Tibial nerve (tissue), 4 donors: ENCODE measurements around the gene KDM8. TPM values are rescaled to one million over a fixed set of nuclear protein-coding genes. Genes with fewer than 3 reads are reported as not detected.
A peak's percentile ranks its signal among the peaks of the same experiment; 100 is the strongest.

Source experiments
- DNase-seq, 2 donors: peaks; one replicate each; pipeline ENCODE4 v3.0.0-alpha.2; 2019; ENCODE audit warnings: low spot score in 2 of 2
- H3K27ac ChIP-seq, 4 donors: fragments of 200-600 bp; sonication (generic) in 3 of 4; one replicate each; pipeline ENCODE4 v1.5.1; 2017 to 2019; ENCODE audit warnings: mild to moderate bottlenecking in 1 of 4
- H3K27me3 ChIP-seq, 2 donors: fragments of 200-600 bp; sonication (generic) in 1 of 2; one replicate each; pipeline versions ENCODE4 v1.5.1 to v1.6.0; 2017 to 2019
- H3K36me3 ChIP-seq, 3 donors: fragments of 200-600 bp; sonication (generic); one replicate each; pipeline ENCODE4 v1.5.1; 2018 to 2019
- H3K4me1 ChIP-seq, 4 donors: fragments of 200-600 bp; sonication (generic) in 3 of 4; one replicate each; pipeline ENCODE4 v1.5.1; 2017 to 2019
- H3K4me3 ChIP-seq, 4 donors: fragments of 200-600 bp; sonication (generic) in 3 of 4; one replicate each; pipeline ENCODE4 v1.5.1; 2017 to 2019; ENCODE audit warnings: mild to moderate bottlenecking in 1 of 4, moderate library complexity in 1 of 4
- H3K9me3 ChIP-seq, 4 donors: fragments of 200-600 bp; sonication (generic) in 3 of 4; one replicate each; pipeline ENCODE4 v1.5.1; 2017 to 2019
- EP300 ChIP-seq, 2 donors: sonication (generic); formaldehyde crosslinking; IDR thresholded peaks; one replicate each; pipeline ENCODE4 v1.6.1; 2017; ENCODE audit warnings: antibody characterized with exemption in 2 of 2, mild to moderate bottlenecking in 1 of 2
- POLR2A ChIP-seq, 2 donors: fragments of 450-650 bp; IDR thresholded peaks; one replicate each; pipeline ENCODE4 v1.6.1; 2017; ENCODE audit warnings: antibody characterized with exemption in 2 of 2, mild to moderate bottlenecking in 2 of 2, moderate library complexity in 2 of 2
- WGBS, 2 donors: methylation state at CpG; one replicate each; pipeline ENCODE4 v1.1.5; 2018; 5-methylcytosine and 5-hydroxymethylcytosine counted together
- total RNA-seq, 4 donors: library from RNA; depleted of rRNA; stranded (reverse); fragments of >200 nt; gene quantifications; one replicate each; pipeline ENCODE4 v1.1.0, GENCODE V29; 2016
- TF ChIP-seq, protein P1 (sequence below), 5 experiments: fragments of 200-600 bp in 3 of 5; fragments of 450-650 bp in 2 of 5; sonication (generic) in 3 of 5; IDR thresholded peaks; one replicate each; pipeline ENCODE4 v1.5.1; 2016 to 2019; ENCODE audit warnings: antibody characterized with exemption in 5 of 5, mild to moderate bottlenecking in 3 of 5, moderate library complexity in 2 of 5

Gene KDM8
- total RNA-seq, 4 donors from 2014 or later, result 2.3 to 7.6 (median 4.8) TPM

DNA sequence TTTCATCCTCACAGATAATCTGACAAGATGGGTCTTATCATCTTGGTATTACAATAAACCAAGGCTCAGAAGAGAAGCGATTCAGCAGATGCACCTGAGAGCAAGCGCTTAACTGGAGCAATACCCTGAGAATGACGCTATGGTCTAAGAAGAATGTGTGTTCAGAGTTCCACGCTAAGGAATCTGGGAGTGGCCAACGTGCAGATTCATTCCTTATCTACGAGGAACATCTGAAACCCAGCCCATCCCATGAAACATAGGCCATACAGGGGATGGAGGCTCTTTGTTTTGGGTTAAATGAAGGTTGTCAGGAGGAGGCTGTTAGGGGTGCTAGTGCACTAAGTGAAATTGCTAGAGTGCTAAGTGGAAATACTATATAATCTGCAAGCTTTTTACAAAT, 28.5 kb upstream of the KDM8 start:
- no peak for DNase-seq
- Histone ChIP-seq H3K36me3 (no peaks in the 10 kb centered on the region), H3K4me1 (peaks cover 0 to 9% (median 3%) of the 10 kb centered on the region in 4 donors), H3K4me3 (no peak overlapping the region), H3K9me3 (peaks cover 0 to 9% (median 0%) of the 10 kb centered on the region in 4 donors), H3K27me3 (no peaks in the 10 kb centered on the region), H3K27ac (no peak overlapping the region)
- TF ChIP-seq, protein P1, sequence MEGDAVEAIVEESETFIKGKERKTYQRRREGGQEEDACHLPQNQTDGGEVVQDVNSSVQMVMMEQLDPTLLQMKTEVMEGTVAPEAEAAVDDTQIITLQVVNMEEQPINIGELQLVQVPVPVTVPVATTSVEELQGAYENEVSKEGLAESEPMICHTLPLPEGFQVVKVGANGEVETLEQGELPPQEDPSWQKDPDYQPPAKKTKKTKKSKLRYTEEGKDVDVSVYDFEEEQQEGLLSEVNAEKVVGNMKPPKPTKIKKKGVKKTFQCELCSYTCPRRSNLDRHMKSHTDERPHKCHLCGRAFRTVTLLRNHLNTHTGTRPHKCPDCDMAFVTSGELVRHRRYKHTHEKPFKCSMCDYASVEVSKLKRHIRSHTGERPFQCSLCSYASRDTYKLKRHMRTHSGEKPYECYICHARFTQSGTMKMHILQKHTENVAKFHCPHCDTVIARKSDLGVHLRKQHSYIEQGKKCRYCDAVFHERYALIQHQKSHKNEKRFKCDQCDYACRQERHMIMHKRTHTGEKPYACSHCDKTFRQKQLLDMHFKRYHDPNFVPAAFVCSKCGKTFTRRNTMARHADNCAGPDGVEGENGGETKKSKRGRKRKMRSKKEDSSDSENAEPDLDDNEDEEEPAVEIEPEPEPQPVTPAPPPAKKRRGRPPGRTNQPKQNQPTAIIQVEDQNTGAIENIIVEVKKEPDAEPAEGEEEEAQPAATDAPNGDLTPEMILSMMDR (IDR thresholded peaks at IDR 0.05), result no peak
- TF ChIP-seq EP300 (IDR thresholded peaks at IDR 0.05), result no peak
- TF ChIP-seq POLR2A (IDR thresholded peaks at IDR 0.05), result no peak
- WGBS, 2 donors, result 61% methylated on average over 6 of the region's 6 CpGs

GRCh38 chr16:27175888-27176287, 27.4 kb upstream of the KDM8 start:
- Histone ChIP-seq H3K27me3 (no peaks in the 10 kb centered on the region), H3K27ac (no peak overlapping the region)

GRCh38 chr16:27177031-27177774, 26.1 kb upstream of the KDM8 start:
- Histone ChIP-seq H3K36me3 (no peaks in the 10 kb centered on the region), H3K27ac (no peak overlapping the region), H3K4me1 (peaks cover 0 to 9% (median 3%) of the 10 kb centered on the region in 4 donors), H3K4me3 (no peak overlapping the region), H3K9me3 (peaks cover 0 to 13% (median 0%) of the 10 kb centered on the region in 4 donors), H3K27me3 (no peaks in the 10 kb centered on the region)
- no peak for DNase-seq
- 82 to 86% methylated on average over 13 of the region's 13 CpGs for WGBS, 2 donors
- no peak for TF ChIP-seq POLR2A (IDR thresholded peaks at IDR 0.05)

More at GRCh38 chr16:27175888-27176287, 27.4 kb upstream of the KDM8 start:
- Histone ChIP-seq H3K9me3 (peaks cover 0 to 15% (median 0%) of the 10 kb centered on the region in 4 donors), H3K4me3 (no peak overlapping the region), H3K36me3 (no peaks in the 10 kb centered on the region), H3K4me1 (peaks cover 0 to 9% (median 3%) of the 10 kb centered on the region in 4 donors)
- WGBS, 2 donors, result 95 to 96% methylated on average over 8 of the region's 8 CpGs
- DNase-seq, result no peak
- TF ChIP-seq, protein P1 (IDR thresholded peaks at IDR 0.05), result no peak
- TF ChIP-seq EP300 (IDR thresholded peaks at IDR 0.05) (no peak), POLR2A (IDR thresholded peaks at IDR 0.05) (no peak)

DNA sequence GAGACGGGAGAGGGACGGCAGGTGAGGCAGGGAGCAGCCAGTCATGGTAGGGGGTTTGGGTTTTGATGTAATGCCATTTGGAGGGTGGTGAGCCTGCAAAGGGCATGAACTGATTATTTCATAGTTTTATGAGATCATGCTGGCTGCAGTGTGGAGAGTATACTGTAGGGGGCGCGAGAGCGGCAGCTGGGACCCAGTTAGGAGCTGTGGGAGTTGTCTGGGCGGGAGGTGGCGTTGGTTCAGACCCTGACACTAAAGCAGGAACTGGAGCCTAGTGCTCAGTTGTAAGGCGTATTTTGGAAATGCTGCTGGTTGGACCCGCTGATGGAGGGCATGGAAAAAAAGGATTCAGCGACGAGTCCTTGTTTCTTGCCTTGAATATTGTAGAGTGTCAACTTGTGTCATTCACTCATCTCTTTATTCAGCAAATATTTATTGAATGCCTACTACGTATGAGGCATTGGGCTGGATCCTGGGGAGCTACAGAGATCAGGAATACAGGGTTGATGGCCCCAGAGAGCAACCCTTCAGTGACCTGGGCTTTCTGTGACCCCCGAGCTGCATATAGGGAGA, 23.7 kb upstream of the KDM8 start:
- TF ChIP-seq POLR2A (IDR thresholded peaks at IDR 0.05), result no peak
- no peak for TF ChIP-seq EP300 (IDR thresholded peaks at IDR 0.05)
- TF ChIP-seq, protein P1 (IDR thresholded peaks at IDR 0.05), result peak; percentile 73 to 87 (median 78)
- H3K36me3 ChIP-seq, result no peaks in the 10 kb centered on the region
- H3K4me1 ChIP-seq, result peaks cover 0 to 9% (median 0%) of the 10 kb centered on the region in 4 donors
- no peaks in the 10 kb centered on the region for H3K27me3 ChIP-seq
- peak; percentile 70 to 91 for DNase-seq
- H3K4me3 ChIP-seq, result no peak overlapping the region
- H3K9me3 ChIP-seq, result peaks cover 0 to 14% (median 0%) of the 10 kb centered on the region in 4 donors
- no peak overlapping the region for H3K27ac ChIP-seq
- WGBS, 2 donors, result 16 to 22% methylated on average over 13 of the region's 13 CpGs

DNA sequence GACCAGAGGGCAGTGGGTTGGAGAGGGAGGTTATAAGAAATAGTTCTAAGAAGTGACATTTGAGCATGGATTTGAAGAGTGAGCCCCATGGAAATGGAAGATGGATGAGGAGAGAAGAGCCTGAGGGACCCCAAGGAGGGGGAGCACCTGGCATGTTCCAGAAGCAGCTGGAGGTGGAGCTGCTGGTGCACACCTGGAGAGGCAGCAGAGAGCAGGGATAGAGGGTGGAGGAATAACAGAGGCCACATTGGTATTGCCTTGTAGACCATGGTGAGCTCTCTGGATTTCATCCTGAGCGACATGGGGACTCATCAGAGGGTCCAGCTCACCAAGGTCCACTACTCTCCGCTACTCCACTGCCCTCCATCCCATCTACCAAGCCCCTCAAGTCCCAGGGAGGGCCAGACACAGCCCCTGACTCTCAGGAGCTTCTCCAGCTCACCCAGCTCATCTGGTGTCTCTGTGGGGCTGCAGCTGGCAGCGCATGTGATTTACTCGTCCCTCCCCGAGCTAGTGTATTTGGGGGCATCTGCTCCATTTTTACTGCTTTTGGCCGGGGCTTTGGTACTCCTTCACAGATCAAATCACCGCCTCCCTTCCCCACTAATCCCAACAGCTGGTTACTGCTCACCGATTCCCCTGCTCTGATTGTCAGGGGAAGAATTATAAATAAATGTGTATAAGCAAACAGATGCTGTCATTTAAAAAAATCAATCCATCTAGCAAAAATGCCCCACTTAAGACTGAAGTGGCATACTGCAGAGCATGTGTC, 22.1 kb upstream of the KDM8 start:
- Histone ChIP-seq H3K9me3 (peaks cover 0 to 14% (median 0%) of the 10 kb centered on the region in 4 donors), H3K36me3 (no peaks in the 10 kb centered on the region), H3K27me3 (no peaks in the 10 kb centered on the region), H3K4me1 (peaks cover 0 to 9% (median 0%) of the 10 kb centered on the region in 4 donors), H3K4me3 (no peak overlapping the region), H3K27ac (no peak overlapping the region)
- no peak for DNase-seq
- 64 to 72% methylated on average over 8 of the region's 8 CpGs for WGBS, 2 donors
- TF ChIP-seq, protein P1 (IDR thresholded peaks at IDR 0.05), result no peak
- TF ChIP-seq POLR2A (IDR thresholded peaks at IDR 0.05) (no peak), EP300 (IDR thresholded peaks at IDR 0.05) (no peak)
